Parathyroid adenoma (tissue), 2 donors: ENCODE measurements around the gene HHIPL2.

ENCODE experiments used
- H2AFZ ChIP-seq: fragments of 300-600 bp; sonication (generic); one replicate; pipeline ENCODE4 v1.7.0; 2017; ENCODE audit warnings: antibody characterized with exemption, mild to moderate bottlenecking
- H3K27ac ChIP-seq: fragments of 300-600 bp; sonication (generic); one replicate; pipeline ENCODE4 v1.7.0; 2017
- H3K27me3 ChIP-seq: fragments of 300-600 bp; sonication (generic); one replicate; pipeline ENCODE4 v1.7.0; 2017; ENCODE audit warnings: low read length; ENCODE audit not compliant: control insufficient read depth, insufficient read depth
- H3K36me3 ChIP-seq: fragments of 300-600 bp; sonication (generic); one replicate; pipeline ENCODE4 v1.7.0; 2017; ENCODE audit warnings: low read length; ENCODE audit not compliant: control insufficient read depth, insufficient read depth
- H3K4me1 ChIP-seq: fragments of 300-600 bp; sonication (generic); one replicate; pipeline ENCODE4 v1.7.0; 2017; ENCODE audit warnings: control low read depth
- H3K4me2 ChIP-seq: fragments of 300-600 bp; sonication (generic); one replicate; pipeline ENCODE4 v1.7.0; 2017; ENCODE audit warnings: low read length
- H3K4me3 ChIP-seq: fragments of 300-600 bp; sonication (generic); one replicate; pipeline ENCODE4 v1.7.0; 2017; ENCODE audit warnings: low read depth, low read length
- H3K79me2 ChIP-seq: fragments of 300-600 bp; sonication (generic); one replicate; pipeline ENCODE4 v1.7.0; 2017; ENCODE audit warnings: control low read depth
- H3K9ac ChIP-seq: fragments of 300-600 bp; sonication (generic); one replicate; pipeline ENCODE4 v1.7.0; 2017; ENCODE audit warnings: mild to moderate bottlenecking
- H3K9me3 ChIP-seq: fragments of 300-600 bp; sonication (generic); one replicate; pipeline ENCODE4 v1.7.0; 2017; ENCODE audit warnings: low read length; ENCODE audit not compliant: control insufficient read depth
- CTCF ChIP-seq: fragments of 300-600 bp; sonication (generic); IDR thresholded peaks from one replicate; pipeline ENCODE4 v1.7.0; 2017; ENCODE audit warnings: antibody characterized with exemption, mild to moderate bottlenecking
- donor health status: primary hyperparathyroidism.

Gene HHIPL2

DNA sequence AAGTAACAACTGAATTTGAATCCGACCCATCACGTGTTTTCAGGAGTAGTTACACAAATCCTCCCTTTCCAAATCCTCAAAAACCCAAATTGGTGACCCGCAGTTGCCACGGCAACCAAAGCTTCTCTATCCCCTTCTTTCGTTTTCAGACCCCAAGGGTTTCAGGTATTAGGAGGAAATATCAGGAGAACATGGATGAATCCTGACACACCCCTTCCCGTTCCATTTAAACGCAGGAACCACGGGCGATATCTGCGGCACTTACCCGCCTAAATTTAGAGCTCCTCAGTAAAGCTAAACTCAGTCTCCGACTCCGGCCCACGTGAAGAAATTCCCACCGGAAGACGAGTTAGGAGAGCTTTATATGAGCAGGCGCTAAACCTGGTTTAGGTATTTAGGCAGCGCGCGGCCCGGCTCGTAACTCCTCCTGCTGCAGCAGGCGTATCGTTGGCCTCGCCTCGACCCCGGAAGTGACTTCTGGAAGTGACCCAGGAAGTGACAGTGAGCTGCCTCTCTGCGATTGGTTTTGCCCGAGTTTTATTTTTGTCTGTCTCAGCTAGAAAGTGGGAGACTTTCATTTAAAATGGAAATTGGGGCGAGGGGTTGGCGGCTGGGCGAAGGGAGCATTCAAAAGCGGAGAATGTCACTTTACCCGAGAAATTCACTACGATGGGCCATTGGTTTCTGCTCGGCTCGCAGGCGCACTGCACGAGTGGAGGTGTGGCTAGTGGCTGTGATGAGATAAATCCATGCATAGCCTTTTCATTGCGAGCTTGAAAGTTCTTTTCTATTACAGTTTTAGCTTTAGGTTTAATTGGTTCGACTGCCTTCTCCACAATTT is 41.8 kb upstream of the HHIPL2 start, which contains the start of gene TAF1A:
Gene TAF1A (minus strand): TSS at position 472 of the 841 bp plus-strand sequence.
- no peak for TF ChIP-seq CTCF
- Histone ChIP-seq H3K4me1 (no peaks in the 10 kb centered on the region), H3K4me2 (peak within 1 kb of the TSS; percentile 91), H3K4me3 (peak within 1 kb of the TSS; percentile 84), H3K9ac (peak within 1 kb of the TSS; percentile 20), H2AFZ (peak within 1 kb of the TSS; percentile 89), H3K27ac (peak within 1 kb of the TSS; percentile 68), H3K9me3 (no peaks in the 10 kb centered on the region), H3K79me2 (no peaks in the 10 kb centered on the region), H3K27me3 (no peaks in the 10 kb centered on the region), H3K36me3 (no peaks in the 10 kb centered on the region)

- Histone ChIP-seq H2AFZ (no peak overlapping the region), H3K9me3 (no peaks in the 10 kb centered on the region), H3K9ac (no peak overlapping the region), H3K79me2 (no peaks in the 10 kb centered on the region), H3K4me1 (no peaks in the 10 kb centered on the region), H3K27me3 (no peaks in the 10 kb centered on the region), H3K4me3 (no peak overlapping the region), H3K36me3 (no peaks in the 10 kb centered on the region), H3K4me2 (no peak overlapping the region), H3K27ac (no peak overlapping the region)
- no peak for TF ChIP-seq CTCF
Measured at GRCh38 chr1:222588135-222588534, 40.2 kb upstream of the HHIPL2 start.

- Histone ChIP-seq H3K79me2 (no peaks in the 10 kb centered on the region), H3K4me3 (no peak overlapping the region), H3K9ac (no peak overlapping the region), H3K4me1 (no peaks in the 10 kb centered on the region), H3K36me3 (no peaks in the 10 kb centered on the region), H3K9me3 (no peaks in the 10 kb centered on the region), H3K27me3 (no peaks in the 10 kb centered on the region), H2AFZ (no peak overlapping the region), H3K27ac (no peak overlapping the region), H3K4me2 (no peak overlapping the region)
- TF ChIP-seq CTCF, result no peak
Measured at GRCh38 chr1:222586842-222587241, 38.9 kb upstream of the HHIPL2 start.

GRCh38 chr1:222583079-222583478 is 35.2 kb upstream of the HHIPL2 start:
- H3K9ac ChIP-seq, result no peak overlapping the region
- no peak for TF ChIP-seq CTCF
- no peak overlapping the region for H2AFZ ChIP-seq
- H3K4me1 ChIP-seq, result no peaks in the 10 kb centered on the region
- H3K79me2 ChIP-seq, result no peaks in the 10 kb centered on the region
- H3K36me3 ChIP-seq, result no peaks in the 10 kb centered on the region
- H3K9me3 ChIP-seq, result no peaks in the 10 kb centered on the region
- no peak overlapping the region for H3K27ac ChIP-seq
- no peak overlapping the region for H3K4me2 ChIP-seq
- no peak overlapping the region for H3K4me3 ChIP-seq
- no peaks in the 10 kb centered on the region for H3K27me3 ChIP-seq
